Endometrium (tissue), 2 donors: ENCODE measurements around the gene ROR1.

ENCODE experiments used
- FAIRE-seq: peaks from 2 replicates; lab custom pipeline; 2012; peaks lifted over from hg19 to GRCh38; lab: Jason Lieb, UNC
- donor health status: control.
- donor health status: control.

ROR1 gene

DNA sequence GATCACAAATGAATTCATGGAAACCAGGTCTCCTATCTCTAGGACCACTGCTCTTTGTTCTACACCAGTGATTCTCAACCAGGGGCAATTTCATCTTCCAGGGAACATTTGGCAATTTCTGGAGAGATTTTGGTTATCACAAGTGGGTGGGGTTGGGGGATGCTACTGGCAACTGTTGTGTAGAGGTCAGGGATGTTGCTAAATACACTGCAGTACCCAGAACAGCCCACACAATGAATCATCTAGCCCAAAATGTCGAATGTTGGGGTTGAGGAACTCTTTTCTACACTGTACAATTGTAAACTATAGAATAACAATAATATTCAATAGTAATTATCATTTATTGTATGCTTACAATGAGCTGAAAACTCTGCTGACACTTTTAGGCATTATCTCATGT lies 373.9 kb downstream of the ROR1 start:
- FAIRE-seq: no peak

DNA sequence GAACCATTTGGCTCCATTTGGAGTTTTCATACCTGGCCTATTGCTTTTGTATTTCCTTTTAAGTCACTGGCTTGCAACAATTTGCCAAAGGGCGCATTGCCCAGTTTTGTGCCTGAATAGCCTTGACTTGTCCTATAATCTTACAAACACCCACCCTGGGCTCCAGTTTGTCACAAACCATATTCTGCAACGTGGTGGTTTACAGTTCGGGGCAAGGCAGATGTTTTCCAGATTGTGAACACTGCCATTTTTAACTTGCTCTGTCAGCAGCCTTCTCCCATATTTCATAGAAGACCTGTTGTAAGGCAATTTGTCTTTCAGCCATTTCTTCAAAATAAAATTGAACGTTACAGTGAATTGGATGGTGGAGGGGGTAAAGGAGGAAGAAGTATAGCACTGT lies 376.4 kb downstream of the ROR1 start:
- FAIRE-seq: no peak

DNA sequence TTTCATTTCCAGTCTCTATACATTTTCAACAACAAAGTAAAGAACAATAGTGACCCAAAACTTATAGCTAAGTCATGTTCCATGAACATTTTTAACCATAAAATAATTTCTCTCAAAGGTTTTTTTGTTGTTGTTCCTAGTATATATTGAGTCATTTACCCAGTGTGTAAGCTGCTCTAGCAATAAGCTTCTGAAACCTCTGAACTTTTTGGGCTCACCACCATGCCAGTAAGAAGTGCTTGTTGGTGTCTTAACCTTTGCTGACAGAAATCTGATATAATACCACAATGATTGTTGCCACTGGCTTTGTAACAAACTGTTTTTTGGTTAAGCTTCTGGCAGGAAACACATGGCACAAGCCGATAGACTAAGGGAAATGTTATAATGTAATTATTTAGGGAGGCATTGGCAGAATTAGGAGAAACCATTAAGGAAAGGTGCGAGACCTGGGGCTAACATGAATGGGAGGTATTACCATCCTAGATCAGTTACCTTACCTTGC lies 377.0 kb downstream of the ROR1 start:
- FAIRE-seq: no peak

DNA sequence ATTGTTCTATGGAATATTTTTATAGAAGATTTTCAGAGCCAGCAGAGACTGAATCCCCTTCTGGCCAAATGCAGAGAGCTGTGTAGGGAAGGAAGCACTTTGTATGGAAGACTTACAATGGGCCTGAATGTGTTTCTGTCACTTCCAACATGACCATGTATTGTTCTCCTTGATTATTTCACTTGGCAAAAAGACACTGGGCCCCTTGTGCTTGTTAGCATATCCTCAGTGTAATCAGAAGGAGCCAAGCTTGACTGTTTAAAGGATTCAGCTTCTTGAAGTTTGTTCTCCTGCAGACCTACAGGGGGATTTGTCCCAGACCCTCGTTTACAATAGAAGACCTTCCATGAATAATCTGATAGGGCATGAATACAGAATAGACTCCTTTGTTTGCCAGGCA lies 381.5 kb downstream of the ROR1 start:
- no peak for FAIRE-seq

DNA sequence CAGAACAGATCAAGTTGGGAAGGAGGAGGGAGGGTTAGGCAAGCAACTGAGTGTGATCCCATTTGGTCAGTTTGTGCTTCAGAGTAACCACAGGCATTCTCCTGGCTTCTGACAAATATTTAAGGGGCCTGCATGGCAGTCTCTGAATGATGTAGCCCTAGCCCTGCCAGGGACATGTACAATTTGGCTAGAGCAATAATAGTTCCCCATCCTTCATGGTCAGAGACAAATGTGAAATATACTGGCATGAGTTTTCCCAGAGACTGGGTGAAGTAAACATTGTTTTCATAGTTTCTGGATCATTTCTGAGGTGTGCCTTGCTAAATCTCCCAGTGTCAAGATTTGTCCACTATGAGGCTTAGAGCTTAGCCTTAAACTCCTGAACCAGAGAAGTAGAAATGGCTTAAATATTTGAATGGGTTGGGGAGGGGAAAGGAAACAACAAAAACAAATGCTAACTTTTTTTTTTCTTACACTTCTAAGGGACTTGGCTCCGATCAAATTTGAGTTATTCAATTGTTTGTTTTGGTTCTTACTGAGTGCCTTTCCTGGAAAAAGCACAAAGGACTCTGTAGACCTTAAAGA lies 387.6 kb downstream of the ROR1 start:
- FAIRE-seq: peak; percentile 92

DNA sequence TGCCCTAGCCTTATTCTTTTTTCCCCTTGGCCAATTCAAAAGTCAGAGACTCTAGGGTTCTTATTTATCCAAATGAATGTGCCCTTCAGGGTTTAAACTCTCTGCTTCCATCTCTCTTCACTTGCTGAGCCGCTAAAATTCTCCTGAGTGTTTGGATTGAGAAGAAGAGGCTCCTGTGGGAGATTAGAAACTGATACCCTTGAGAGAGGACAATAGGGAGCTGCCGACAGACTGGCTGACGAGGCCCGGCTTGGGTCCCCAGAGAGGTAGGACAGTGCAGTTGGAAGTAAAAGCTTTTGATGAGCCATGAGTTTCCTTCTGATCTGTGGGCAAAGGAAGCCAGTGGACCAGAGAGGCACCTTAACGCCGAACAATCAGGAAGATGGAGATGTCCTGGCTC lies 388.3 kb downstream of the ROR1 start:
- no peak for FAIRE-seq

DNA sequence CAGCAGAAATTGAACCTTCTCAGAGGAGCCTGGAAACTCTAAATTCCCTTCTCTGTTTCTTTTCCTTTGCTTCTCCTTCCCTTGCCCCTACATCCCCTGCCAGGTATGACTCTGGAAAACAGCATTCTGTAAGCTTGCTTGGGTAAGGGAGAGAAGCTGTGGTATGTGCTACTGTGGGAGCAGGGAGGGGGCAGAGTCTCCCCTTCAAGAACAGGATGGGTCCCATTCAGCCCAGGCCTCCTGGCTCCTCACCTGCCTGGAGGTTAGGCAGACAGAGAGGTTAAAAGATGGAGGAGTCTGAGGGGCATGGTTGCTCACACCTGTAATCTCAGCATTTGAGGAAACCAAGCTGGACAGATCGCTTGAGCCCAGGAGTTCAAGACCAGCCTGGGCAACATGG lies 389.0 kb downstream of the ROR1 start:
- FAIRE-seq: no peak

DNA sequence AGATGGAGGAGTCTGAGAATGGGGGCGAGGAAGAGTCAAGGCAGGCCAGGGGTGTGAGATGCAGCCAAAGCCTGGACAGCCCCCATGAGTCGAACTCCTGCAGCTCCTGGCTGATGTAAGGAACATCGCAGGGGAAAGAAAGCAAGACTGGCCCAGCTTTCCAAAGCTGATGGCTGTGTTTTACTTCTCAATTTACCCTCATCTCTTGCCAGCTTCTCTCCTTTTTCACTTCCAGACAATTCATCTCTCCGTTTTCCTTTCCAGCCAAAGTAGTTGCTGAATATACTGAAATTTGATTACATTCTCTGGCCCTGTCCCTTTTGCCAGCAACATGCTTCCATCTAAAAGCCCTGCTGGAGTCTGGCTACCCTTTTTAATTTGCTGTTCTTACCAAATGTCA lies 389.6 kb downstream of the ROR1 start:
- FAIRE-seq: no peak

DNA sequence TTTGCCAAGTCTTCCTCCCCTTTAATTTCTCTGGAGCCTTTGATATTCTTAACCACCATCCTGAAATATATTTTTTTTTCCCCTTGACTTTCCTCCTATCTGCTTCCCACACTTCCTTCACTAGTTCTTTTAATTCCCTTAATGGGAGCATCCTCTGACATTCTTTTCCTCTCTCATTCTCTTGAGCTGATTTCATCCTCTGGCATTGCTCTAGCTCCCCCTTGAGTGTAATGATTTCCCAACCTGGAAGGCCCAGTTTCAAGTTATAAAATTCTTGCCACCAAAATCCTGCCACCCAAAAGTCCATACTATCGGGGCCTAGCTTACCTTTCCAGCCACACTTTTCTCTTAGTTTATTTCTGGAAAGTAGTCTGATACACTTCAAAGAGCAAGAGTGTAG lies 390.2 kb downstream of the ROR1 start:
- FAIRE-seq: peak; percentile 15

DNA sequence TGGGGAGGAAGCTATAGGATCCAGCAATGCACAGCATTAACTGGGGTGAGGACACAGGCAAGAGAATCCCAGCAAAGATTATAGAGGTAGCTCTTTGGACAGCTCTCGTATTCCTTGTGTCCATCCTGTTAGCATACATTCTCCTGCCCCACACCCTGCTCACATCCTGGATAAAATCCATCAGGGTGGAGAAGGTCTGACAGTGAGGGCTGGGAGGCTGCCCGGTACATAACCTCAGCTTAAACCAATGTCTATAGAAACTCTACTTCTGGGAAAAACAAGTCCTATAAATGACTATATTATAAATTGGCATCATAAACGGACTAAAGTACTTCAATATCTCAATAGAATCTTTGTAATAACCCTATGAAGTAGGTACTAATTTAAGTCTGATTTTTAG lies 392.8 kb downstream of the ROR1 start:
- FAIRE-seq: no peak

DNA sequence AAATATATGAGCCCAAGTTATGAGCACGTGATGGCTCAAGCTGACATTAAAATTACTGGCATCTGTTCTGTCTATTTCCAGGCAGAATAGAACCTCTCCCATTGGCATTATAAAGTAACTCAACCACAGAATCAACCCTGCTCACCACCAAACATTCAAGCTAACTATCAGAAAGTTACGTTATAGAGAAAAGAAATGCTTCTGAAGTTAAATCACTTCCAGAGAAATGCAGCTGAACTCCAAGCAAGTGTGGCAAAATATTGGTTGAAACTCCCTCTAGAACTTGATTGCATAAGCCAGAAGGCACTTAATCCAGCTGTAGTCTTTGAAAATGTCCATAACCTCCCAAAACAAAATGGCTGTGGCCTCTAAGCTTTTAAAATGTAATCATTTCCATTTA lies 393.4 kb downstream of the ROR1 start:
- no peak for FAIRE-seq

DNA sequence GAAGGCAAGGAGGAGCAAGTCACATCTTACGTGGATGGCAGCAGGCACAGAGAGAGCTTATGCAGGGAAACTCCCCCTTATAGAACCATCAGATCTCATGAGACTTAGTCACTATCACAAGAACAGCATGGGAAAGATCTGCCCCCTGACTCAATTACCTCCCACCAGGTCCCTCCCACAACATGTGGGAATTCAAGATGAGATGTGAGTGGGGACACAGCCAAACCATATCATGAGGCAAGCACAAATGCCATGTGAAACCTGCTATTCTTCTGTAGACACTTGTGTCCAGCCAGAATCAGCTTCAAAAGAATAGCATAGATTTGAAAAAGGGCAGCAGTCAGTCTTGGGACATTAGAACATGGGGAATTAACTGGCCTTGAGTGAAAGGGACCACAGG lies 397.4 kb downstream of the ROR1 start:
- no peak for FAIRE-seq

DNA sequence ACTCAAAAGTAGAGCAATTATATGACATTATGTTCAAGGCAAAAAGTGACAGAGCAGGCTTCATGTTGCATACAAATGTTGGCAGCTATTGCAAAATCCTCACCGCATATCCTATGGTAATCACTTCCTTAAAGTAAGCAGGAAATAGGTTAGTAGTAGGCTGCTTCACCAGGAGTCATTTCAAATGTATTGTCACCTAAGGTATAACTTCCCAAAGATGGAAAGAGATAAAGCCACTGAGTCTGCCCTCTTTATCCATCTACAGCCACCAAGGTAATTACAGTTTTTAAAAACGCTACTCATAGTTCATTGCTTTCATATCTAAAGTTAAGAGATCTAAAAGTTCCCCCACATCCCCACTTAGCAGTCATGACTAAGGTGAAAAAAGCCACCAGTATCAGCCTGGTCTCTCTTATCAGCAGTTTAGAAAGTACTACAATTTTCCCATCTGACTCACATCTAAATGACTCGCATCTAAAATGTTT lies 398.0 kb downstream of the ROR1 start:
- FAIRE-seq: no peak

DNA sequence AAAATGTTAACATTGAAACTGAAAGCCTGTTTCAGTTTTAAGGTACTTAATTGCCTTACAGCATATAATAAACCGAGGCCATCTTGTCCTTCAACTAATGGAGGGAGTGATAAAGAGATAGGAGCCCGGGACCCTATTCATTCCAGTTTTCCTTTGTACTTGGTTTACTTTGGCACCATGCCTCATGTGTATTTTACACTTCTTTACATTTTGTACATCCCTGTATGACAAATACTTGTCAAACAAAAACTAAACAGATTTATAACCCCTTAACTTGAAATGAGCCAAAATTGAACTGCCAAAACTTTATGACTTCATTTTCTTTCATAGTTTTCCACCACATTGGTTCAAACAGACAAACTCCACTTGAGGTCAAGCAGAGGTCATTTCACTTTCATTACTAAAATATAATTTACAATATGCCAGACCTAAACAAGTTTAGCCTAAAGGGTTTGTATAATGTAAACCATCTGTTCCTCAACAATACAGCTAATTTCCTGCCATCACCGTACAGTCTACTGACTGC lies 398.7 kb downstream of the ROR1 start:
- peak; percentile 67 for FAIRE-seq

DNA sequence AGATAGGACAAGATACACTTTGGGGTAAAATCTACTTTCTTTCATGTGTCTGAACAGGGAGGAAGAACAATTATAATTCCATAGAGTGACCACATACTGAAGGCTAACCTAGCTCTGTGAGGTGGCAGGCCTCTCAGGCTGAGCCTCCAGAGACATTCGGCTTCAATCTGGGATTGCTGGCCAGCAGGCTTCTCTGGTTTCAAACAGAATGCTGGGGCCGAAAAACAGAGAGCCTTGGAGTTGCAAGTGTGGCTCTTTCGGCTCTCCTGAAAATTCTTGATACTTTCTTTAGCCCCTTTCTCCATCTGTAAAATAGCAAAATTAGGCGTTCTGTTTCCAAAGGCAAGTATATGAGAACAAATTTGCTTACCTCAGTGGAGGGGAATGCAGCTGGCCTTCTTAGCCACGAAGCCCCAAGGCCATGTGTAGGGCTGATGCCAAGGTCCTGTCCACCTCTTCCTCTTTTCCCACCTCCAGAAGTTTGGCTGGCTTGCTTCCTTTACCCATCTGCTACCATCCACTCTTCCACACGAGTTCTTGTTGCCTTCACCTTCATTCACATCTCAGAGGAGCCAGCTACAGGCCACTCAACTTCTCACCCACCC lies 399.6 kb downstream of the ROR1 start:
- no peak for FAIRE-seq

DNA sequence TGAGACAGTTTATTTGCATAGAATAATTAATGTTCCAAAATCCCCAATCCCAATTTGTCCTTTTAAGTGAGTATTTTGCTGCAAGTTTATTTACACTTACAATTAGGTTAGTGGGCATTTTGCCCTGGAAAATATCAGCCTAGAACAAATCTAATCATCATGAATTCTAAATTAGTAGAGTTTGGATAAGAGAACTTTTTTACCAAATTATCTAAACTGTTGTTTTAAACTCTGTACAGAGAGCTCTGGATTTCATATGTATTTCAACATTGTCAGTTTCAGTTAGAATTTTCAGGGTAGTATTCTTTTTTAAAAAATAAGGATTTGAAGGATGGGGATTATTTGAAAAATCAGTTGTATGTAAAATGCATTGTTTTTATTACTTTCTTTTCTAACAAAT lies 401.8 kb downstream of the ROR1 start:
- FAIRE-seq: no peak

DNA sequence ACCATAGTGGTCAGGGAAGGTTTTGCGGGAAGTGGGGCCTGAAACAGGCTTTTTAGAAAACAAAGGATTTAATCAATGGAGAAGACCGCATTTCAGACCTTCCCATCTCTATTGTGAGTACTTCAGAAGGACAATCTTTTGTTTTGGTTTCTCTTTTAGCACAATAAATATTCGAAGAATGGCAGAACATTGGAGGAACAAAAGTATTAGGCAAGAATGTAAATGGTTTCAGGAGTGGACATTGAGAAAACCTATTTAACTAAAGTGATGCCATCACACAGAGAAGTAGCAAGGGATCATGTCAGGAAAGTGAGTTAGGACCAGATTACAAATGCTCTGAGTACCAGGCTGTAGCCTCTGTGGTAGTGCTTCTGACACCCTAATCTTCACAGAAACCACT lies 402.8 kb downstream of the ROR1 start:
- no peak for FAIRE-seq

DNA sequence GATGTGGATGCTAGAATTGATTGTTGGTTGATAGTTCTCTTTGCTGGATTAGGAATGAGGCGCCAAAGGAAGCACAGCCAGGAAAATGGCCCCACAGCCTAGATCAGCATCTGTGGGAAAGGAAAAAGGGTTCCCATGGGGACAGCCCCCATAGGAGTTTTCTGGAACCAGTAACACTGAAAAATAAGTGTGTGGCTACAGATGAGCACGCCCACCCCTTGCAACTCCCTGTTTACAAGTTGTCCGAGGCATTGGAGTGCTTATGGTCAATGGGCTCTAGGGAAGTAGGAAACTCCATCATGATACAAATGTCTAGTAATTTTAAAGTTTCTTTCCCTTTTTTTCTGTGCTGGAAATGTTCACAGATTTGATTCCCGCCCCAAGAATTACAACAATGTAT lies 405.8 kb downstream of the ROR1 start:
- FAIRE-seq: no peak

DNA sequence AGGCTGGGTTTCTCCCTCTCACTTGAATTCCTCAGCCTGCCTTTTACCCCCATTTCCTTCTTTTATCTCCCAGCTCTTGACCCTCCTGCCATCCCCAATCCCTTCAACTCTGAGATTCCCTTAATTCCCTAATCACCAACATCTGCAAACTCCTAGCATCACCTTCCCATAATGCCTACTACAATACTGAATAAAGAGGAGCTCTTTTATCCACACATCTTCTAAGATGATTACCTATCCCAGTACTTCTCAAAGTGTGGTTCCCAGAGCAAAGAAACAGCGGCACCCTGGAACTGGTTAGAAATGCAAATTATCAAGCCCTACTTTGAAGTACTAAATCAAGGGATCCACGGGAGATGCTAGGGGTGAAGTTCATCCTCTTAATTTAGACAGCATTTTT lies 408.4 kb downstream of the ROR1 start:
- no peak for FAIRE-seq

DNA sequence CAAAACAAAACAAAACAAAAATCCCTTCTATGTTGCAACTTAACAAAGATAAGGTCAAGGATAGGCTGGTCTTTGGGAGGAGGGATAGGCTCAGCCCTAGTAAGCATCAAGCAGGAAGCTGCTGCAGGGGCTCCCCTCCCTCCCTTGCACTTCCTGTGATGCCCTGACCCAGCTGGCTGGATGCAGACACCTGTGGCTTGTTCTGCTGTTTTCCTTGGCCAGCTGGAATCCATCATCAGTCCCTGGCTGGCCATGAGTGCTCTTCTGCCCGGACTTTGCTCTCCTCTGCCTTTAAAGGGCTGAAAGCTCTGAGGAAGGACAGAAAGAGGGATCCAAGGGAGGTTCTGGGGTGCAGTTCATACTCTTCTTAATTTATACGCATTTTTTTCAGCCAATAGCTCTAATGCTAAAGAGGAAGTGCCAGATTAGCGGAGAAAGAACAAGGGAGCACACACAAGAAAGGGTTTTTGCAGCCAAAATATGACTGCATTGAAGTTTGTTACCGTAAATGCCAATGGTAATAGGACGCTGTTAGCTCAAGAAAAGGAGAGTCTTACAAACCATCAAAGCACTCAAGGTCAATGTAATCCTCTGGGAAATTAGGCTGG lies 409.7 kb downstream of the ROR1 start:
- no peak for FAIRE-seq

DNA sequence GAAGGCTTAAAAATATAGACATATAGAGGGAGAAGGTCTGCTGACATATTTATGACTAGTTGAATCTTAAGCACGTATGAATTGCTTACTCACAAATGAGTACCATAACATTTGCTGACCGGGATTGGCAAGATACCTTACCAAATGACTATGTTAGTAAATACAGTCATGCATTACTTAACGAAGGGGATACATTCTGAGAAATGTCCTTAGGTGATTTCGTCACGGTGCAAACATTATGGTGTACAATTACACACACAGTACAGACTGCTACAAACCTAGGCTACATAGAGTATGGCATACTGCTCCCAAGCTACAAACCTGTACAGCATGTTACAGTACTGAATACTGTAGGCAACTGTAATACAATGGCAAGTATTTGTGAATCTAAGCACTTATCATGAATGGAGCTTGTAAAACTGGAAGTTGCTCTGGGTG lies 410.2 kb downstream of the ROR1 start:
- no peak for FAIRE-seq

DNA sequence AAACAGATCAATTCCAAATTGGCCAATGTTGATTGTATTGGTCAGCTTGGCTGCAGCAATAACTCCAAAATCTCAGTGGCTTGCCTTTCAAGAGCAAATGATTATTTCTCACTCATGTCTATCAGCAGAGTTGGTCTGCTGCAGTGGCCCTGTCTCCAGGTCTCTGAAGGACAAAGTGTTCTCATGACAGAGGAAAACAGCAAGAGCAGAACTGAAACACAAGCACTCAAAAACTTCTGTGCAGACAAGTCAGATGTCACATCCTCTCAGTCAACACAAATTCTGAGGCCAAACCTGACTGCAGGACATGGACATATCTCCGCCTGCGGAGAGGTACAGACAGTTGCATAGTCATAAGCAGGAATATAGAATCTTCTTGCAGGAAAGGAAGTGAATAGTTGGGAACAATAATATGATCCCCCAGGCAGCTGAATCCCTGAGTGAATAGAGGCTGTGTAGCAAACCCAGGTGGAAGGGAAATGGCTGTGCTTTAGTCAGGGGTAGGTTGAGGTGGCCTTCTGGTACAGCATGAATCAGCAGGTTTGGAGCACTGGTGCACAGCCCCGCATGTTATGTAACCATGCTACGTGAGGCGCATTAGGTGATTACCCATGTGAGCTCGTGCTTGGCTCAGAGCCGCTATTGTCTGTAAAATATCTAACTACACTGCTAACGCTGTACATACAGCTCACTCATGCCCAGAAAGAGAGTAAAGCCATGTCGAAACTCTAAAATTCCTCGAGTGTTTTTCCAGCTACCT lies 412.5 kb downstream of the ROR1 start:
- FAIRE-seq: no peak

DNA sequence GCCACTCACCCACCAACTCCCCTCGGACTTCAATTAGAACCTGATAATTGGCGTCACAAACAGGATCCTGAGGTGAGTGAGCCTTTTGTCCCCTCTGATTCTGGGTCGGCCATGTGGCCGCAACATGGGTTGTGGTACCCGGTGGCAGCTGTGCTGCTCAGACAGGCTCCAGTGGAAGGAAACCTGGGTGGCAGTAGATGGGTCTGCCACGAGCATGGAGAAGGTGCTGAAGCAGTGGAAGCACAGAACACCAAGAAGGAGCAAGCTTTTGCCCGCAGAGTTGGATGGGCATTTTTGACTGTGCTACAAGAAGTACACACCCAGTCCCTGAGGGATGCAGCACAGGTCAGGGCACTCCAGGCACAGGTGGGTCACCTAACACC lies 413.1 kb downstream of the ROR1 start:
- FAIRE-seq: no peak
